Activated CD4-positive, alpha-beta T cell treated with anti-CD3 and anti-CD28 coated beads for 24 hours (primary cell): ENCODE results near the gene TRPC4.

Experiments
- DNase-seq, 2 donors: peaks; one replicate each; pipeline ENCODE4 v3.0.0-alpha.2; 2020; ENCODE audit warnings: low read depth in 2 of 2

The TRPC4 gene

DNA sequence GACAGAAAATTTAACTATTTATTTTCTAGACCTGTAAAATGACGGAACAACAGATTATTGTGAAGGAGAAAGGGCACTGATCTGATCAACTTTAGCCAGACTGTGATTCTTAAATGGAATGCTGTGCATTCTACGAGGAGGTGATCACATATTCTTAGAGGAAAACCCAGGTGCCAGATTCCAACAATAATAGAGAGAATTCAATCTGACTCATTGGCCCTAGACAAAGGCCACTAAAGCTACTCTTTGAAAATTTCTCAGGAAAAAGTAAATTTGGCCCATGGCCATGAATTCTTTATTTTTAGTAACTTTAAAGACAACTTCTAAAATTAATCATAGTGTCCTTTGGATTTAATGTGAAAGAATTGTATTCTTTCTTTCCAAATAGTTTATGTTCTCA, 212.4 kb downstream of the TRPC4 start:
- DNase-seq: no peak

DNA sequence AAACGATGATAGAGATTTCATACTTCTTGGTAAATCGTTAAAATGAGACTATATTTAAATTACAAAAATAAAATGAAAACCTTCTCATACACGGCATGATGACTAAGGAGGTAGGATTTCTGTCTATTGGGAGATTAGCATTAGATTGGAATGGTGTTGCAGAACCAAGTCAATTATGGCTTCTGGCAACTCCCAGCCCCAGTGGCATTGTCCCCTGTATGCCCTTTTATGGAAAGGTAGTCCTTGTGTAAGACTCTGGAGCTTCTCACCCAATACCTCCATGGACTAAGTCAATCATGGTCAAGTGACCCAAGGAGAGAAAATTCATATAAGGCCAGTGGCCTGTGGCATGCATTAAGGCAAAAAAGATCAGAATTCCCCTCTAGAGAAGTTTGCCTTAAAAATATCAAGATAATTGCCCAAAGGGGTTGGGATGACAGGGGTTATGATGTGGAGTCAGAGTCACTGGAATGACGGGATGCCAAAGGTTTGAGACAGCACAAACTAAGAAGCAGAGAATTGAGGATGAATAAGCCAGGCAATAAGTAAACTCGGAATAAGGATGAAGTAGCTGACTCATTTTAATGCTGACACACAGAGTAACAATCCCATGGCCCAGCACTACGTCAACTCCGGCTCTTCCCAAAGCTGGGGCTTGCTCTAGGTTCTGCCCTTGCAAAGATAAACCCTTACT, 213.2 kb downstream of the TRPC4 start:
- no peak for DNase-seq

DNA sequence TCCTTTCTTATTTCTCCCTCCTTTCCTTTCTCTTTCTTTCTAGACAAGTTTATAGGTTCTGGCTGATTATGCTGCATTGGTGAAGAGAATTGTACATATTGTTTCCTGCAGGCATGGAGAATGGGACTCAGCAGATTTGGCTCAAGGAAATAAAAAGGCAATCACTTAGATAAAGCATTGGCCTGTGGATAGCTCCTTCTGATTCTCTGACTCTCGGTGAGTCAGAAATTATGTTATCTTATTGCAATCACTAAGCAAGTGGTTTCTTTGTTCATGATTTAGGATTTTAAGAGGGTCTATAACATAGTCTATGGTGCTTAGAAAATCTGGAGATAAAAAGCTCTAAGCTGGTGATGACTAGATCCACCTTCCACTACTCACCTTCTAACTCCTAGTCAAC, 217.0 kb downstream of the TRPC4 start:
- DNase-seq: no peak

DNA sequence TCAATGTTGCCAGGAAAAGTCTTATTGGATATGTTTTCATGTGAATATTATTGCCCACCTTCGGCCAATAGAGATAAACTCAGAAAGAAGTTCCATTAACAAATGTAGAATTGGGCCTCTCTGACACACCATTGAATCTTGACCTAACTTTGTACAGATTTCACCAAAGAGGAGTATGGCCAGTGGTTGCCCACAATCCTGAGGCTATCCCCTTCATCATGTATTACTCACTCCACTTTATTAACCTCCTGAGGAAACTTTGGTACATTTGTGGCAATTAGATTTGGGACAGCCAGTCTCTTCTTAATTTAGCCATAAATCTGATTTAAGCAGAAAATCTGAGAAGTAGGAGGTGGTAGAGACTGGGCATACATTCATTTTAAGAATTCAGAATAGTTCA, 217.7 kb downstream of the TRPC4 start:
- DNase-seq: no peak

DNA sequence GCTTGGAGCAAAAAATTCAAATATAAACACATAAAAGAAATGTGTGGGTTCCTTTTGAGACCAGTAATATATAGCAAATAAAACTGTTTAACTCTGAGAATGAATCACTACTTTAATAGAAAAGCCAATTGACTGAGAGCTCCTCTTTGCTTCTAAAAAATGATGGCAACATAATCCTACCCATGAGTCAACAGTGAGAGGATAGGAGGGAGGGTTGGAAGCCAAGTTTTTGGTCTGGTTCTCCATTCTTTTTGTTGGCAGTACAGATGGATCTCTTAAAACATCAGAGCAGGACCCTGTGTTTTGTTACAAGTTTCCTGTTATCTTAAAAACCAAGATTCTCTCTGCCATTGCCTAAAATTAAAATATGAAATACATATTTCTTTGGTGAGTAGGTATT, 221.0 kb downstream of the TRPC4 start:
- DNase-seq: no peak

DNA sequence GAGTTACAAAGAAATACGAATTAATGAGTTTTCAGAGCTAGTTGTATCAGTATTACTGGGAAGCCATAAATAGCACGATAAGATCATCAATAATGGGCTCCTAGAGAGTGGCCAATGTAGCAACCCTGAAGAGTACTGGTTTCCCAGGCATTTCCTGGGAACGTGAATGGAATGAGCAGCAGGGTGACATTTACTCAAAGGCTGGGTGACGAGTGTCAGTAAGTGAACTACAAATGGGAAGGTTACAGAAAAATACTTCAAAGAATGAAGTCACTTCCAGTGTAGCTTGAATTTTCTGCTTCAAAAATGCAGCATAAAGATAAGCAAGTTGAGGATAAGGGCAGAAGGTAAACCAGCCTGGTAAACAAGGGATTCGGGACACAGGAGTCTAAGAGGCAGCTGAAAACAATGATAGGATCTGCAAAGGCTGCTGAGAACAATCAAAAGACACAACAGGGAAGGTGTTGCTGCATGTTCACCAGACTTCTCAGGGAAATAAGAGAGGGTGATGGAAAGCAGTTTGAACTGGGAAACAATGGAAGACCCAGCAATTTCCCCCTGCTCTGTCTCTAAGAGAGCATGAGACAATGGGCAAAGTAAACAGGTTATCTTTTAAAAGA, 222.4 kb downstream of the TRPC4 start:
- DNase-seq: no peak

DNA sequence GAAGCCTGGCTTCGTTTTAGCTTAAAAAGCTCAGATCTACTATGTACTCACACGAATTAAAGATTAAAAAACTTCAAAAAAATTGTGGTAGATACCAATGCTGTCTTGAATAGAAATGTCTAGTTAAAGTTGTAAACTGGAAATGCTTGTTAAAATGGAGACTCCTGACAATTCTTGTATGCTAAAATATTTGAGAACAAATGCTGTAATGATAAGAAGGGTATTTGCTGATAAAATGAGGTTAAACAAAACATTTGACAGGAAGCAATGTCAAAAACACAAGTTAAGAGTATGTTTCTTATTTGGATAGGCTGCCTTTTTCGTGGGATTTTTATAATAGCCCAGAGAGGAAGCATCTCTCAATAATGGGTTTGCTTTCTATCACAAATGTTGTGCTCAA, 223.0 kb downstream of the TRPC4 start:
- no peak for DNase-seq

DNA sequence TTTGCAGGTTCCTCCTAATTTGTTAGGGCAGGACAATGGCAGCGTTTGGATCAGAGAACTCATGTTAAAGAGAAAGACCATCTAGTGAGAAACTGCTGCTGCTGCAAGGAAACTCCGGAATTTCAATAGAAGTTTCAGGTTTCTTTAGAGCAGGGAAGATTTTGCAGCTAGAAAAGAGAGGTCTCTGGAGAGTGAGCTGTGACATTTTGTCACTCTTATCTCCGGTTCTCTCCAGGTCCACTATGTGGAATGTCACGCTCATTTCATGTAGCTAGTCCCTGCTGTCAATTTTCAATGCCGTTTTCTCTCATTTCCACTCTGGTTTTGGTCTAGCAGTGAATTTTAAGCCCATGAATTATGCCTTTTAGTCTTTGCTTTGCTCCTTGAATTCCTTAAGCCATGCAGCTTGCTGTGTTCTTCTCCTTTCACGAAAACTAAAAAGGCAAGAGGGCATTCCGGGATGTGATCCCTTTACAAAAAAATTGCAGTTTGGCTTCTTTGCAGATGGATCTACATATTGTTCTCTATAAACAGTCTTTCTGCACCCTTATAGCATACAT, 224.3 kb downstream of the TRPC4 start:
- no peak for DNase-seq

DNA sequence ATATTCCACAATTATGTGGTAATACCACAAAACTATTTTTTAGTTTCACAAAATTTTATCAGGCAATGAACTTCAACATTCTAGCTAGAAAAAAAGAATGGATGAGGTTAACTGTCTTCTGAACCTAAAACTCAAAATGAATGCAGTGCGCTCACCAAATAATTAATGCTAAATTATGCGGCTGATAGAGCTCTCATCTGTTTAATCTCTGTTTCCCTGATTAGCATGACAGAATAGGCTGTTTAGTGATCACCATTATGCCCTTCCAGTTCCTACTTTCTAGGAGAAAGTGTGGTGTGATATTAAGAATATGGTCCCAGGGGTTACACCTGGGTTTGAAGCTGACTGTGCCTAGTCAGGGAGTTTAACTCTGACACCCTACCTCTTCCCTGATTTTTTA, 228.2 kb downstream of the TRPC4 start:
- no peak for DNase-seq

DNA sequence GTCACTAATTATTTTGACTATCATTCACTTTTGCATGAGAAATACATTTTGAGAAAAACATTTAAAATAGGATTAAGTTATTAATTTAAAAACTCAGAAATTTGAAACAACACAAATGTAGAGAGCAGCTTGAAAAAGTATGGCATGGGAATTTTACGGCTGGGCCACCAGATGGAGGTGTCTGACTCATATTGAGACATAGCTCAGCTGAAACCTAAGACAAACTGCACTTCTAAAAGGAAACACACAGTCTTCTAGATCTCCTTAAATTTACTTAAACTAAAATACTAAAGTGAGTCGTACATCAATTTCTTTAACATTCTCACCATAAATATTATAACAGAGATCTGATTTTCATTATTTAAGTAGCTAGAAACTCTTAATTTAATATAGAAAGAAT, 229.1 kb downstream of the TRPC4 start:
- DNase-seq: no peak

DNA sequence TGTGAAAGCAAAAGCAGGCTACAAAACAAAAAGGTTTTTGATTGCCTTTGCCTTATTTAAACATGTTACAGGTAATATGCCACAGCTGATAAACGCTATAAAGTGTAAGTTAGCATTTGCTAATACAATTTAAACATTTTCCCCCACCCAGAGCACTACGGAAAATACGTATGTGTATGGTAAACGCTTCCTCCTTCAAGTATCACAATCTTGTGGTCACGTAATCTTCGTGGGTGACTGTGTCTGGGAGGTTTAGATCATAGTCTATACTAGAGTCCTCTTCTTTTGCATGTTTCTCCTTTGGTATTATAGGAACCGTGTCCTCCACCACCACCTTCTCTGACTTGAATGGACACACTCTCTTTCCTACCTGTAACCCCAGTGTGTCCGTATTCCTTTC, 232.9 kb downstream of the TRPC4 start:
- no peak for DNase-seq

DNA sequence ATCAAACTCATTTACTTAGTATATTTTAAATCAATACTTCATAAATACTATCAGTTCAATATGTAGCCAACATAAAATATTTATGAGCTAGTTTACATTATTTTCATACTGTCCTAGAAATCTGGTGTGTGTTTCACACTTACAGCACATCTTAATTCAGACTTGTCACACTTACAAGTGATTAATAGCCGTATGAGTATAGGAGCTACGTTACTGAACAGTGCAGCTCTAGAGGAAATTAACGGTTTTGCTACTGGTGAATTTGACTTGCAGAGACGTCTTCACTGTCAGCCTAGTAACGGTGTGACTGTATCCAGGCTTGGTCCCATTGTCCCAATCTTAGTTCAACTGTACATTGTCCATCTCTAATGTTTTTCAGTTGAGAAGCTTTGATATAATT, 237.3 kb downstream of the TRPC4 start:
- no peak for DNase-seq

DNA sequence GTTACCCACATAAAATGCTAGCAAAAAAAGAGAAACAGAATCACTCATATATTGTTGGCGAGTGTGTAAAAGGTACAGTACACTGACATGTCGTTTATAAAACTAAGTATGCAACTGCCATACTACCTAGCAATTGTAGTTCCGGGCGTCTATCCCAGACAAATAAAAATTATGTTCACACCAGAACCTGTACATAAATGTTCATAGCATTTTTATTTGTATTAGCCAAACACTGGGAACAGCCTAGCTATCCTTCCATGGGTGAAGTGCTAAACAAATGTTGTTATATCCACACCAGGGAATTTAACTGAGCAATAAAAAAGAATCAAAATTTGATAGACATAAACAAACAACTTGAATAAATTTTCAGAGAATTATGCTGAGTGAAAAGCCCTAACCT, 242.1 kb downstream of the TRPC4 start:
- DNase-seq: no peak

DNA sequence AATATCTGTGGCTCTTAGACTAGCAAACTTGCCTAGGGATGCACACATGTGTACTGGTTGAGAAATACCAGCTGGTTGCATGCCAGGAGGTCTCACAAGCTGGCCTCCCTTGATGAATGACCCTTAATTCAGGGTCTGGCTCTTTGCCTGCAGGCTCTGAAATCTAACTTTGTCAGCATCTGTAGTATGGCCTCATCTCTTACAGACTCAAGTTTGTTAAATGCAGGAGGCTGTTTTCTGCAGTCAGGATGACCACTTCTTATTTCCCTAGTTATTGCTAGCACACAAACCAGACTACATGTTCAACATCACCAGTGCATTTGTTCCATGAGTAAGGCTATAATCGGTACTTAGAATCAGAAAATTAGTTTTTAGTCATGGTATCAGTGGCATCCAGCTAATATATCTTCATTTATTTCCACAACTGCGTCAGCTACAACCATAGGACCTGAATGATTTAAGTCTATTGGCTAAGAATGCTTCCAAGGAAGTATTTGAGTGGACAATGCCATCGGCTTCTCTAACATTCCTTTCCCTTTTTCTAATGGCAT, 247.7 kb downstream of the TRPC4 start:
- no peak for DNase-seq

DNA sequence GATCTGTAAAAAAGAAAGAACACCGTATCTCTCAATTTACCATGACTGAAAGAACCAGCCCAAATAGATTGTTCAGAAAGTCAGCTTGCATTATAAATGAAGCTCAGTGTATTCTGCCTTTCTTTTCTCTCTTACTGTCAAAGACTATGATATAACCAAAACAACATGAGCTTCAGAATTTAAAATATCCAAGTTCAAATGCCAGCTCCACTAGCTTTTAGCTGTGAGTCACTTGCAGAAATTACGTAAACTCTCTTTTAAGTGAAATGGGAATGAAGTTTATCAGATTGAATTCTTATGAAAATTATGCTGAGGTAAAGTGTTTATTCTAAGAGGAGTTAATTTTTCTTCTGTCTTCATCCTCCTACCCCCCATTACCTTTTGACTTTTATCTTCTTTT, 251.0 kb downstream of the TRPC4 start:
- DNase-seq: no peak

DNA sequence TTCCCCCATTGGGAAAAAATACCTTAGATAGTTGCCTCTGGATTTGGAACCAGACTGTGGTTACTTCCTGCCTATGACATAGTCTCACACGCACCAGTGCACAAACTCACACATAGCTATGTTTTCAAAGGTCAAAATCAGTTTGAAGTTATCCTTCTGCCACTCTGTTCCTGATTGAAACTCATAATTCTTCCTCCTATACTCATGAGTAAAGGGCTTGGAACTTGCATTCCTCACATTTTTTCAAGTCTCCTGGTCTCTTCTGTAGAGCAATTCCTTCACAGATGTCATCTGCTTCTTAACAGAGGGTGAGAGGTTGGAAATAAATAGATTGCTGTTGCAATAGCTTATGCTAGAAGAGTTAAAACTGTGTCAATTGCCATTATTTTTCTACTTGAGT, 252.4 kb downstream of the TRPC4 start:
- DNase-seq: no peak

DNA sequence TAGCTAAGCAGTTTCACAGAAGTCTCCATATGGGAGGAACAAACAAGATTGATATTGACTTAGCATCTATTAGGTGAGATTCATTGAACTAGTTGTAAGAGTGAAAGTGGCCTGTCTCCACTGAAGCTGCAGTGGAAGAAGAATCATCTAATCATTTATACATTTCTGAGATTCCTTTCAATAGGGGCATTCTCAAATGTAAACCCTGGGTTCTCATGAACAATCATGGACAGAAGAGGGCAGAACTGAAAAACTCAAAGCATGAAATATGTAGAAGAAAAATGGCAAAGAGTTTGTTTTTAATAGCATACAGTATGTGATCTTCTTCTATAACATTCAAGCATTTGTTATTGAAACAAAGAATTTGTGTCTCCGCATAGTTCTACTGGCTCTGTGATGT, 253.4 kb downstream of the TRPC4 start:
- no peak for DNase-seq

DNA sequence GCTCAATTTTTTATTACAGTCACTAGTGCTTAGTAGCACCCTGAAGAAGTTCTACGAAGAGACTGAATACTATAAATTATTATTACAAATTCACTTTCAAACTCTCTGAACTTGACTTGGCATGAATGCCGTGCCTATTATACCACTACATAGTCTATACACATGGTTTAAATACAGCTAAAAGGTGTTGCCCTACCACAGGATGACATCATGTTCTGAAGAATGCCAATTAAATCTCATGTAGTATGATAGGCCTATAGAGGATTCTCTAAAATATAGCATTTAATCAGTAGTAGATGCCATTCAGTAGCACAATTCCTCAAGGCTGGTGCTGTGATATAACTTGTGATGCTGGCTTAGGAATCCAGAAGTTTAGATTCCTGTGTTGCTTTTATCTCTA, 254.3 kb downstream of the TRPC4 start:
- DNase-seq: no peak

DNA sequence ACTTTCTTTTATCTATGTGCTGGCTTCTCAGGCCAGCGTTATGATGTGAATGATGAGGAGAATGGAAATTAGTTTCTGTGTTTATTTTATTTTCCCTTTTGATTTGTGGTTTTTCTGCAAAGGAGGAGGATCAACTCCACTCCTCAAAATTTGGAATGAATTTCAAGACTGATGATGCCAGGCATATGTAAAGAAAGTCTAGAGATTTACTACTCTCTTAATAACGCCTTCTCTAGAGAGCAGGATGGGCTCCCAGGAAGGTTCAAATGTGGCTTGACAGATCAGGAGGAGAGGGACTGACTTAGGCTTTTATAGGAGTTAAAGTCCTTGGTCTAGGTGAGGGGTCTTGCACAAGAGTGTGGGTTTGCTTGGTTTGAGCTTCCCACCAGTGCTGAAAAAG, 255.9 kb downstream of the TRPC4 start:
- DNase-seq: no peak

DNA sequence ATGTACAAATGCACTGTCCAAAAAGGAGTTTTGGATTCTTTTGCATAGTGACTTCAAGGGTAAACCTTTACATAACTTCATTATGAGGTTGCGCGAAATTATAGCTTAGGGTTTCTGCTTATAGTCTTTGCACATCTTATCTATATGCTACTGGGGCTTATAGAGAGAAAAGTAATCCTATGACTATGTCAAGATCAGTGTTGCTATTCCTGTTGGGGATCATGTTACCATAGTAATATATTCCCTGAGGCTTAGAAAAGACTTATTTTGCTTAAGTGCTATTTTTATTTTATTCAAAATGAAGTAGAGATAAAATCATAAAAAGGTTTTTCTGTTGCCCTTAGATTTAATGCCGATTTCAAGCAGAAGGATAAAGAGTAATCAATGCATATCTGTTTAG, 256.3 kb downstream of the TRPC4 start:
- DNase-seq: no peak

DNA sequence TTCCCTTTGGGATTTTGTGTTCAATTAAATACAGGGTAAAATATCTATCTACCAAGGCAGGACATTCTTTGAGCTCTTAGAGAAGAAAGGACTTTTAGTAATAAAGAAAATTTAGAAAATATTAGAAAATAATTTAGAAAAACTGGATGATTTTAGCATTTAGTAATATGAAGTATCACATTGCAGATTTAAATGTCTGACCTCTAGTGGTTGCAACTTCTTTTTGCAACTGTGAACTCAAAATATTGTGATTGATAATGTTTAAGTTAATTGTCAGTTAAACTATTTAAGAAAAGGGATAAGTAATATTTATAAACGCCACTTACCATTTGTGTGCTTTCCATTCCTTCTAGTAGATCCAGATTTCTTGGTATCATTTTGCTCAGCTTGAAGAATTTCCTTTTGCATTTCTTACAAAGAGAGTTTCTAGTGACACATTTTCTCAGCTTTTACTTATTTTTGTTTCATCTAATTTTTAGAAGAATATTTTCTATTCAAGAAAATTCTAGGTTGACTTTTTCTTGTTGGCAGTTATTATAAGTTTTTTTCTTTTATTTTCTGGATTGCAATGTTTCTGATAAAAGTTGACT, 260.7 kb downstream of the TRPC4 start:
- no peak for DNase-seq

DNA sequence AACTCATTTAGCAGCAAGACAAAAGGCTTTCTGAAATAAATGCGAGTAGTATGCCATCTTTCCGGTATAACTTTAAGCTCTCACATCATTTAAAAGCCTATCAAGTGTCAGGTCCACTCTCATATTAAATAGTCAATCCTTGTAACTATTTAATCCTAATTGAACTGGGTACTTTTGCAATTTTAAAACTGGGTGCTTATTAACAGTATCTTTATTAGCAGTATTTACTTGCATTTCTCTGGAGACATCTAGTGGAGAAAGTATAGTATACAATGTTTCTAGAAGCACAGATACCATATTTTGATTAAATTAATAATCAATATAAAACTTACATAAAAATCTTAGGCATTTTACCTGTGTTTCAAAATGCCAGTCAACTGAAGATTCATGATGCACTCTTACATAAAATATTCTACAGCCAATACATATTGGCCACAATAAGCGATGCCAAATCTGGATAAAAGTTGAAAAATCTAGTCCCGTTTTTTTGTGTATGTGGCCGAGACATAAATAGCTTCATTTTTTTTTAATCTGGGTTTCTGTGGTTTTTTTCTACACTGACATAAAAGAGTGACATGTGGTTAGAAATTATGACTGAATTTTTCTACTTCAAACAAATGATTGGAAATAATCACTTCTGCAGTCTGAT, 266.7 kb downstream of the TRPC4 start:
- no peak for DNase-seq
